GM19328 (cell line): ENCODE measurements around the gene PLAGL1.
"Not testable (repeated sequence)": the region's sequence is repeated elsewhere in the genome, so short reads cannot be mapped to it uniquely, and the experiment has no call there.

Source experiments
- ATAC-seq: cut with Tn5 transposase; IDR thresholded peaks from one replicate; pipeline ENCODE4 v1.9.1; 2021; ENCODE audit warnings: mild to moderate bottlenecking, moderate library complexity; ENCODE audit not compliant: unreplicated experiment

PLAGL1 gene

DNA sequence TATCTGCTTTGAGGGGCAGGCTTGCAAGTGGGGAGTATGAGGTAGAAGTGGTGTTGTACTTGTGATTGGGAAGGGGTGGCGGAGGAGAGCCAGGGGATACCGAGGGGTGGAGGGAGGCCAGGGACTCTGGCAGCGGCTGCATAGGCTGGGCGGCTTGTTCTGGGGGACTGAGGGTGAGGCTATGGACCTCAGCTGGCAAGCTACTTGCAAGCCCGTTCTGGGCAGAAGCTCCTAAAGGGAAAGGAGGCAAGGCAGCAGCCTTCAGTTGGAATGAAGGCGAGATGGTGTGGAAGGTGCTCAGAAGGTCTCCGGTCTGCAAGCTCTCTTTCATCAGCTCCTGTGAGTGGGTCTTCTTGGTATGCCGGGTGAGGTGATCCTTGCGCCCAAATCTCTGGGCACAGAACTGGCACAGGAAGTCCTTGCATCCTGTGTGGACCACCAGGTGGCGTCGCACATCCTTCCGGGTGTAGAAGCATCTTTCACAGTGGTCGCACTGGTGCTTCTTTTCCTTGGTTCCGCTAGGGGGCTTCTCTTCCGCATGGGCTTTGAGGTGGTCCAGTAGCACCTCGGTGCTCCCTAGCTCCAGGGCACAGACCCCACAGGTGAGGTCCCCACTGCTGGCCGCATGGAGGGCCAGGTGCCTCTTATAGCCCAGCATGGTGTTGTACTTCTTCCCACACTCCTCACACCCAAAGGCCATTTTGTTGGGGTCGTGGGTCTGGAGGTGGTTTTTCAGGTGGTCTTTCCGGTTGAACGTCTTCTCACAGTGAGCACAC lies 66.0 kb downstream of the PLAGL1 start:
- no peak for ATAC-seq

- peak; percentile 95 for ATAC-seq
Observed at GRCh38 chr6:143940011-143940597, 68.0 kb downstream of the PLAGL1 start.

DNA sequence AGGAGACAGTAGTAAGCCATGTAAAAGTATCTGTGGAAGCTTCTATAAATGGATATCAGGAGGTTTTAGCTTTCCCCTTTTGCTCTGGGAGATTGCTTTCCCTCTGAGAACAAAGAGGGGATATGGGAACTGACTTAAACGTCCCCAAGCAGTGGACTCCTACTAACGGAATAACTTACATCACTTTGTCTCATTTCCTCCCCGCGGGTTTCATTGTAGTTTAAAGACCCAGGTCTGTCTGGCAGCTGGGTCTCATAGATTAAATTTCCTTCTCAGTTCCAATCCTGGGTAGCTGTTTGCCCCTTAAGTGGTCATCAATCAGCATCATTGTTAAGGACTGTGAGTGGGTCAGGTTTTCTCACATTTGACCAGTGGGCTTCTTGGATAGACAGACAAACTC lies 68.7 kb downstream of the PLAGL1 start:
- ATAC-seq = no peak

- ATAC-seq = no peak
Observed at GRCh38 chr6:143937668-143937970, 70.4 kb downstream of the PLAGL1 start.

GRCh38 chr6:143936778-143937667 lies 71.0 kb downstream of the PLAGL1 start:
- no peak for ATAC-seq

GRCh38 chr6:143936347-143936746 lies 71.7 kb downstream of the PLAGL1 start:
- ATAC-seq = no peak

GRCh38 chr6:143934867-143935266 lies 73.2 kb downstream of the PLAGL1 start:
- no peak for ATAC-seq

DNA sequence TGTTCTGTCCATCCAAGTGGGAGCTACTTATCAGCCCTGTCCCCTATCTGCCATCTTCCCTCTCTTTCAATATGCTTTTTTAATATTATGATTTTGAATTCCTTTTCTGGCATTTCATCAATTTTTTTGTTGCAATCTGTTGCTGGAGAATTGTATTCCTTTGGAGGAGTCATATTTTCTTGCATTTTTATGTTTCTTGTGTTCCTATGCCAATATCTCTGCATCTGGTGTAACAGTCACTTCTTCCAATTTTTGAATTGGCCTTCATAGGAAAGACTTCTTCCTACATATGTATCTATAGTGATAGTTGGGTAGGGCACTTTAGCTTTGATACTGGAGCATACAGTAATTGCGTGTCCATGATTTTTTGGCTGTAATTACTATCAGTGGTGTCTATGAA lies 73.7 kb downstream of the PLAGL1 start:
- no peak for ATAC-seq

- no peak for ATAC-seq
Observed at GRCh38 chr6:143929975-143930374, 78.1 kb downstream of the PLAGL1 start.

- no peak for ATAC-seq
Observed at GRCh38 chr6:143928853-143929252, 79.2 kb downstream of the PLAGL1 start.

- not testable (repeated sequence) for ATAC-seq
Observed at GRCh38 chr6:143917026-143917425, 91.0 kb downstream of the PLAGL1 start.

DNA sequence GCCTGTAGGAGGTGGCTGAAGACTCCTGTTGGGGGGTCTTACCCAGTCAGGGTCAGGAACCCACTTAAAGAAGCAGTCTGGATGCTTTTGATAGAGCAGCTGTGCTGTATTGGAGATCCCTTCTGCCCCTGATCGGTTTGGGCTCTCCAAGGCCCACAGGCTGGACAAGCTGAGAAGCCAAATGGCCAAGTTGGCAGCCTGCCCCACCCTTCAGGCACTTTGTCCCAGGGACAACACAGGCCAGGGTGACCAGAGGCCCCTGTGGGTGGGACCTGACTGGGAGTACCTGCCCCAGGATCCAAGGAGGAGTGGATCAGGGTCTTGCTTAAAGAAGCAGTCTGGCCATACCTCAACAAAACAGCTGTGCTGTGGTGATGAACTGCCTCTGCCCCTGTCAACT lies 95.4 kb downstream of the PLAGL1 start:
- ATAC-seq = no peak

DNA sequence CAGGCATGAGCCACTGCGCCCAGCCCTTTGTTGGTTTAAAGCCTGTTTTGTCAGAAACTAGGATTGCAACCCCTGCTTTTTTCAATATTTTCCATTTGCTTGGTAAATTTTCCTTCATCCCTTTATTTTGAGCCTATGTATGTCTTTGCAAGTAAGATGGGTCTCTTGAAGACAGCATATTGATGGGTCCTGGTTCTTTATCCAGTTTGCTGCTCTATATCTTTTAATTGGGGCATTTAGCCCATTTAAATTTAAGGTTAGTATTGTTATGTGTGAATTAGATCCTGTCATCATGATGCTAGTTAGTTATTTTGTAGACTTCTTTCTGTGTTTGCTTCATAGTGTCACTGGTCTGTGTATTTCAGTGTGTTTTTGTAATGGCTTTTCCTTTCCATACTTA lies 97.0 kb downstream of the PLAGL1 start:
- no peak for ATAC-seq

GRCh38 chr6:143902827-143903226 lies 105.2 kb downstream of the PLAGL1 start:
- ATAC-seq = no peak

GRCh38 chr6:143901885-143902750 lies 105.9 kb downstream of the PLAGL1 start:
- ATAC-seq = peak; percentile 92

GRCh38 chr6:143900358-143900757 lies 107.7 kb downstream of the PLAGL1 start:
- no peak for ATAC-seq

DNA sequence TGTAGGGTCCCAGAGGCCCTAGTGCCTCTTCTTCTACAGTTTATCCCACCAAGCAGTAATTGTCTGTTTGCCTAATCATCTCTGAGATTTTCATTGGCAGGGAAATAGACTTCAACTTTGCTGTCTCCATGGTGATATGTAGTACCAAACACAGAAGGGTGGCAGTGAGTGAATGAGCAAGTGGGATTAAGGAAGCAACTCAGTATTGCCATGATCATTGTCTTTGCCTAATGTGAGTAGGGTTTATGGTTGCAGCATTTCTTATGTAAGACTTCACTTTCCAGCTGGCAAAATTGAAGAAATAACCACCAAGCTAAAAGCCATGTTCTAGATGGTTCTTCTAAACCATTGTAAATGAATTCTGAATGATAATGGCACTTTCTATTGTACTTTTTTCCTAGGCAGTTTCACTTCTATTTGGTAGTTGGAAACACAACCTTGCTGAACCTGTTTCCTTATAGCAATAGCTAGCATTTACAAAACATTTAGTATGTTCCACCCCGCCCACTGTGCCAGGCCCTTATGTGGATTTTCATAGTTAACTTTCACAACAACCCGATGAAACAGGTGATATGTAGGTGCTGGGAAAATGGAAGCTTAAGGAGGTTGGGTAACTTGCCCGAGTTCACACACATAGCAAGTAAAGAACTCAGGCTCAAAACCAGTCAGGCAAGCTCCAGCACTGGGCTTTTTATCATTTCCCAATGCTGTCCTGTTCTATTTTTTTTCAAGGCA lies 111.8 kb downstream of the PLAGL1 start:
- ATAC-seq = no peak

- no peak for ATAC-seq
Observed at GRCh38 chr6:143894655-143895054, 113.4 kb downstream of the PLAGL1 start.
